Muscle of arm (tissue), 12 donors: Measurements from ENCODE around the gene ARPIN. TPM values are rescaled to one million over a fixed set of nuclear protein-coding genes. Genes with fewer than 3 reads are reported as not detected.
"Not testable (repeated sequence)": the region's sequence is repeated elsewhere in the genome, so short reads cannot be mapped to it uniquely, and the experiment has no call there.

Experiments
- DNase-seq: peaks from one replicate; pipeline ENCODE4 v3.0.0-alpha.2; 2013
- polyA plus RNA-seq, 12 donors: library from polyadenylated mRNA; unstranded; fragments of 120-200 nt; gene quantifications; one replicate each; pipeline ENCODE4 v1.2.1, GENCODE V29; 2013; ENCODE audit not compliant: insufficient read length in 12 of 12

The ARPIN gene
- polyA plus RNA-seq, 12 donors: 13.7 to 27.1 (median 17.7) TPM; not detected in 1

DNA sequence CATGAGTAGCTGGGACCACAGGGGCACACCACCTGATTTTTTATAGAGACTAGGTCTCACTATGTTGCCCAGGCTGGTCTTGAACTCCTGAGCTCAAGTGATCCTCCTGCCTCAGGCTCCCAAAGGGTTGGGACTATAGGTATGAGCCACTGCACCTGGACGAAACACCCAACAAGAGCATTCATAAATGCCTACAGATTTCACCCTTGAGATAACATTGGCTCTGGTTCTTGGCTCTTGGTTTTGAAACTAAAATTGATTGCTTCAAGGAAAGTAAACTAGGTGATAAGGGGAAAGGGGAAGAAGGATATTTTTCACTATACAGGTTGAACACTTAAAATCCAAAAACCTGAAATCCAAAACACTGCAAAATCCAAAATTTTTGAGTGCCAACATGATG lies 29.2 kb downstream of the ARPIN start:
- DNase-seq: no peak

GRCh38 chr15:89880727-89881126 lies 32.0 kb downstream of the ARPIN start:
- DNase-seq: no peak

DNA sequence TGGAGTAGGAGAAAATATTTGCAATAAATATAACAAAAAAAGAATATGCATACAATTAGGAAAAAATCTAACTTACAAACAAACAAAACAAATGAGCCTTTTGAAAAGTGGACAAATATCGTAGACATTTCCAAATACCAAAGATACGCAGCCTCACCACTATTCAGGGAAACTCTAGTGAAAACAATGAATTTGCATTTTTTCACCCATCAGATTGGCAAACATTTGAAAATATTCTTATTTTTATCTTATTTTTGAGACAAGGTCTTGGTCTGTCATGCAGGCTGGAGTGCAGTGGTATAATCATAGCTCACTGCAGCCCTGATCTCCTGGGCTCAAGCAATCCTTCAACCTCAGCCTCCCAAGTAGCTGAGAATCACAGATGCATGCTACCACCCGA lies 34.4 kb downstream of the ARPIN start:
- DNase-seq: no peak

DNA sequence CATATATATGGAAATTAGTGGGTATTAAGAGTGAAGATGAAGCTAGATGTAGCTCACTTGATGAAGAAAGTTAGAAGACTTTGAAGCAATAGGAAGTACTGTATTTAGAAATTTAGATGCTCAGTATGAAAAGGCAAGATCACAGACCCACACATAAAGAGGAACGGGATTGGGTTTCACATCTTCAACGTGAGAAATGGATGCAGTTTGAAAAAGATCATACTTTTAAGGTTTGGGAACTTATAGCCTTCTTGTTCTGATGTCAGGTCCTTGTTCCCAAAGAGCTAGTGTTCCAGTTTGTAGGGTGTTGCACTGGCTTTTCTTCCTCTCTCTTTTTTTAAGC lies 35.7 kb downstream of the ARPIN start:
- DNase-seq: no peak

DNA sequence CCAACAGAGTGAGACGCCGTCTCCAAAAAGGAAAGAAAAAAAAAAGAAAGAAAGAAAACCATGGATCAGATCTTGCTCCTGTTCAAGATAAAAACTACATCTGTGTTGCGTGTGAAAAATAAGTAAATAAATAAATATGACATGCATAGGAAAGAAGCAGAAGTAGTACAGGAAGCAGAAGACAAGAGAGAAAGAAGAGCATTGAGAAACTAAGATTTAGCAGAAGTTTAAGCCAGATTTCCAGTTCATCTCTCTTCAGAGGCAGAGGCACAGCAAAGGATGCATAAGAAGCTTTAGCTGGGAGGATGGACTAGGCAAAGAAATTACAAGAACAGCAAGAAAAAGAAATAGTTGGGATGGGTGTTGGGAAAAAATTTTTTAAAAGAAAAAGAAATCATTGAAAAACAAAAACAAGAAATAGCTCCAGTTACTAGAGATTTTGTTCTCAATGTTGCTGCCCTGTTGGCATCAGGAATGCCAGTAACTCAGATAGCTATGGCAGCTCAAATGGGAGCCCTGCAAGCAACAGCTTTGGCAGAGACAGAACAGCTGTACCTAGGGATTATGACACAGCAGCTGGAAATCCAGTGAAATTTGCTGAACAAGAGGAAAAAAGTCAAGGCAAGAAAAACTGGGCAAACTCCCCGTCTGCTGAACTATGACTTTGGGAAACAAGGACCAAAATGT lies 36.2 kb downstream of the ARPIN start:
- no peak for DNase-seq

- DNase-seq: no peak
Measured at GRCh38 chr15:89875741-89876140, 37.0 kb downstream of the ARPIN start.

- DNase-seq: peak; percentile 73
Measured at GRCh38 chr15:89874926-89875564, 37.7 kb downstream of the ARPIN start.

- DNase-seq: no peak
Measured at GRCh38 chr15:89870688-89871288, 42.0 kb downstream of the ARPIN start.

- DNase-seq: no peak
Measured at GRCh38 chr15:89870006-89870405, 42.7 kb downstream of the ARPIN start.

DNA sequence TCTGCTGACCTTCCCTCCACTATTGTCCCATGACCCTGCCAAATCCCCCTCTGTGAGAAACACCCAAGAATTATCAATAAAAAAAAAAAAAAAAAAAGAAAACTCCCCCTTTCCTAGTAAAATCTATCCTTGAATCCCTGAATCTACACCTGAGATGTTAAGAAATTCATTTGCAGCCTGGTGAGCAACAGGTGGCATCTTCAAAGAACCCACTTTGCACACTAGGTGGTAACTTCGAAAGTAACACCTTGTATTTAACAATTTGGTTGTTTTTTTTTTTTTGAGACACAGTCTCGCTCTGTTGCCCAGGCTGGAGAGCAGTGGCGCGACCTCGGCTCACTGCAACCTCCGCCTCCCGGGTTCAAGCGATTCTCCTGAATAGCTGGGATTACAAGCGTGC lies 43.3 kb downstream of the ARPIN start:
- DNase-seq: not testable (repeated sequence)

GRCh38 chr15:89864958-89865739 lies 47.6 kb downstream of the ARPIN start:
- no peak for DNase-seq

- no peak for DNase-seq
Measured at GRCh38 chr15:89863918-89864317, 48.8 kb downstream of the ARPIN start.

DNA sequence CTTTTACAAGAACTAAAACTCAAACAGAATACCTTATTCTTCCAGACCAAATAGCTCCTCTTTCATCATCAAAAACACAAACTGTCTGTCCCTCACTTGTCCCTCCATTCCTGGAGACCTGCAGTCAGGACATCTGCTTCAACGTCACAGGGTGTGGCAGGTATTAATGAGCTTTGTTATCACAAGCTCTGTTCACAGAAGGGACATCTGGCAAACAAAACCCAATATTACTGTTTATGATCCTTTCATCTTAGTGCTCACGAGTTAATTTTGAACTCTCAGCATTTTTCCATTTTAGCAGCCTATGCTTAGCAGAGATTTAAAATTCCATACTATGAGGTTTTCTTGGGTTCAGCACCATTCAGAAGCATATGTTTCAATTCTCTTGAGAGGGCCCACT lies 51.9 kb downstream of the ARPIN start:
- no peak for DNase-seq

DNA sequence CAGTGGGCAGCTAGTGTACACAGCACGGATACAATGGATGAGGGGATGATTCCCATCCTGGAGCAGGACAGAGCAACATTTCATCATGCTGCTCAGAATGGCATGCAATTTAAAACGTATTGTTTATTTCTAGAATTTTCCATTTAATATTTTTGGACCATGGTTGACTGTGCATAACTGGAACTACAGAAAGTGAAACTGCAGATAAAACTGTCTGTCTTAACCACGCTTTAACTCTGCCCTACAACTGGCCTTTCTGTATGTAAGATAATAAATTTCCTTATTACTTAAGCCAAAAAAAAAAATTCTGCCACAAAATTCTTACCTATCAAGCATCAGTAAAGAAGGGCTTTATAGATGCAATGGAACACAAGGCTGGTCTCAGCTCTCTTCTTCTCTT lies 52.3 kb downstream of the ARPIN start:
- DNase-seq: no peak

GRCh38 chr15:89858661-89859458 lies 53.9 kb downstream of the ARPIN start:
- no peak for DNase-seq

DNA sequence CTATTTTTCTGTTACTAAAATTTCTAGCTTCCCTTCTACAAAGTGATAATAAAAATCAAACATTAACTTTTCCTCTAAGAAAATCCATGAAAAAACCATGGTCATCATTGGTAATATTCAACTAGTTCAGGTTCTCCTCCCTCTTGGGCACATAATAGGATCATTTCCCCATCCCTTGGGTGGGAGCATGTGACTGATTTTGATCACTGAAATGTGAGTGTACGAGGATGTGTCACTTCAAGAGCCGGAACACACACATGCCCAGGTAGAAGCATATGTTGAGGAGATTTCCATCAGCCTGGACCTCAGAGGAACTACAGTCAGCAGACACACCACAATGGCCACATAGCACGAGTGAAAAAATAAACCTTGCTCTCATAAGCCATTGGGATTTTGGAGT lies 55.1 kb downstream of the ARPIN start:
- DNase-seq: no peak

DNA sequence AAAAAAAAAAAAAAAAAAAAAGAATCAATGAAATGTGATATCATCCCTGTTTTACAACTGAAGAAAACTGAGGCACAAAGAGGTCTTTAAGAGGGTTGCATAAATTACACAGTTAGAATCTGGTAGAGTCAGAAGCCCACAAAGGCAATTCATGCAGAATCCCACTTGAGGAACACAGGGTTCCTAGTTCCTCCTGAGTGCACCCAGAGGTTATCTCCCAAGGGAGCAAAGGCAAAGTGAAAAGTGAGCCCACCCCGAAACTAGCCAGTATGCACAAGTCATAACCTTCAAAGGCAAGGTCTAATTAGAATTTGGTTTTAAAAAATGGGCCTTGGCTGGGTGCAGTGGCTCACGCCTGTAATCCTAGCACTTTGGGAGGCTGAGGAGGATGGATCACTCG lies 56.8 kb downstream of the ARPIN start:
- no peak for DNase-seq

DNA sequence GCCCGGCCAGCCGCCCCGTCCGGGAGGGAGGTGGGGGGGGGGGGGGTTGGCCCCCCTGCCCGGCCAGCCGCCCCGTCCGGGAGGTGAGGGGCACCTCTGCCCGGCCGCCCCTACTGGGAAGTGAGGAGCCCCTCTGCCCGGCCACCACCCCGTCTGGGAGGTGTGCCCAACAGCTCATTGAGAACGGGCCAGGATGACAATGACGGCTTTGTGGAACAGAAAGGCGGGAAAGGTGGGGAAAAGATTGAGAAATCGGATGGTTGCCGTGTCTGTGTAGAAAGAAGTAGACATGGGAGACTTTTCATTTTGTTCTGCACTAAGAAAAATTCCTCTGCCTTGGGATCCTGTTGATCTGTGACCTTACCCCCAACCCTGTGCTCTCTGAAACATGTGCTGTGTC lies 57.9 kb downstream of the ARPIN start:
- DNase-seq: not testable (repeated sequence)

DNA sequence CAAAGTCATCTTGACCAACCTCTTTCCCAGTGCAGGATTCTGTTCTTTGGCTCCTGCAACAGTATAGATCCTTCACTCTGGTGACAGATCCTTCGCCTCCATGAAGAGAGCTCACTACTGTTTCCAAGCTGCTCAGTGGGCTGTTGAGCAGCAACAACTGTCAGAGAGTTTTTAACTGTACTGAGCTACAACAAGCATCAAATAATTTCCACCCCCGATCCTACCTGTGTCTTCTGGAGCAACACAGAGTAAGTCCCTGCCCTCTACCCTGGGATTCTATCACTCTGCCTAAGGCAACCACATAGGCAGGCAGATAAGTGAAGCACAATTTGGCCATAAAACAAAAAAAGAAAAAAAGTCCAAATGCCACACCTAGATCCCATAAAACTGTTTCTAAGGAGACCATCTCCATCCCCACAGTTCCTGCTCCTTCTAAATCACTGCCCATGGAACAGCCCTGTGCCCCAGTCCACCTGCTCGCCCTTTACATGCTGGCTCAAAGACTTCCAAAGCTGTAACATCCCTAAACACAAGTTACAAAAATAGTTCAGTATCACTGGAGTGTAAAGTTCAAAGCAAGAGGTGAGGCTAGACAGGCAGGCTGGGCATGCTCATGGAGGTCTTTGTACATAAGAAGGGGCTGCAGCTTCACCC lies 60.3 kb downstream of the ARPIN start:
- DNase-seq: no peak

GRCh38 chr15:89851673-89852341 lies 60.9 kb downstream of the ARPIN start:
- no peak for DNase-seq

GRCh38 chr15:89848970-89849292 lies 63.8 kb downstream of the ARPIN start:
- no peak for DNase-seq
